SK-N-SH (cell line): Measurements from ENCODE around the gene DYNC1LI2. TPM values are rescaled to one million over a fixed set of nuclear protein-coding genes. Genes with fewer than 3 reads are reported as not detected.
A peak's percentile ranks its signal among the peaks of the same experiment; 100 is the strongest.

ENCODE experiments used
- CTCF ChIA-PET: fragments of 300-600, 350-600 bp; formaldehyde crosslinking; extraction: SDS; loops from one replicate; lab custom pipeline; 2021; lab: Yijun Ruan, JAX
- POLR2A ChIA-PET: fragments of 350-600 bp; sonication (Branson Sonifier 250); formaldehyde crosslinking; extraction: SDS; loops from one replicate; lab custom pipeline; 2020; ENCODE audit warnings: antibody characterized with exemption, inconsistent platforms; lab: Yijun Ruan, JAX
- DNase-seq: peaks from one replicate; pipeline ENCODE4 v3.0.0; 2012
- H2AFZ ChIP-seq: fragments of 200-600 bp; sonication (generic); 2 replicates; pipeline ENCODE4 v1.8.1; 2016; ENCODE audit warnings: antibody characterized with exemption, mild to moderate bottlenecking, low read depth
- H3F3A ChIP-seq: fragments of 200-600 bp; sonication (generic); replicated peaks from 2 replicates; pipeline ENCODE3; 2016; ENCODE audit warnings: antibody characterized with exemption, mild to moderate bottlenecking; ENCODE audit not compliant: insufficient read depth
- H3K27ac ChIP-seq, 2 experiments: fragments of 200-500 bp in 1 of 2; fragments of 200-600 bp in 1 of 2; sonication (Bioruptor generic) in 1 of 2; sonication (generic), shearing (Covaris generic) in 1 of 2; 2 replicates each; pipeline versions ENCODE4 v1.5.1 to v1.6.1; 2014 to 2016; ENCODE audit warnings: low read depth in 2 of 2, inconsistent platforms in 1 of 2, low read length in 1 of 2, mild to moderate bottlenecking in 1 of 2, mixed read lengths in 1 of 2
- H3K27me3 ChIP-seq: fragments of 200-600 bp; sonication (generic), shearing (Covaris generic); 2 replicates; pipeline ENCODE4 v1.6.1; 2016; ENCODE audit warnings: mixed run types; ENCODE audit not compliant: insufficient read depth
- H3K36me3 ChIP-seq, 2 experiments: fragments of 200-500 bp in 1 of 2; fragments of 200-600 bp in 1 of 2; sonication (Bioruptor generic) in 1 of 2; sonication (generic) in 1 of 2; replicated peaks in 1 of 2; 2 replicates each; pipeline versions ENCODE3 to v1.5.1; 2014 to 2016; ENCODE audit warnings: low read length in 1 of 2, mild to moderate bottlenecking in 1 of 2; ENCODE audit not compliant: insufficient read depth in 2 of 2, control insufficient read depth in 1 of 2
- H3K4me1 ChIP-seq, 2 experiments: fragments of 200-500 bp in 1 of 2; fragments of 200-600 bp in 1 of 2; sonication (Bioruptor generic) in 1 of 2; sonication (generic), shearing (Covaris generic) in 1 of 2; 2 replicates each; pipeline versions ENCODE4 v1.5.1 to v1.6.1; 2014 to 2016; ENCODE audit warnings: low read depth in 1 of 2, low read length in 1 of 2, mixed run types in 1 of 2; ENCODE audit not compliant: insufficient read depth in 2 of 2, control insufficient read depth in 1 of 2
- H3K4me2 ChIP-seq: fragments of 200-600 bp; sonication (generic), shearing (Covaris generic); 2 replicates; pipeline ENCODE4 v1.6.1; 2017; ENCODE audit warnings: mixed run types
- H3K4me3 ChIP-seq, 2 experiments: fragments of 200-500 bp in 1 of 2; fragments of 200-600 bp in 1 of 2; sonication (Bioruptor generic) in 1 of 2; sonication (generic), shearing (Covaris generic) in 1 of 2; 2 replicates each; pipeline versions ENCODE4 v1.5.1 to v1.8.1; 2014 to 2016; ENCODE audit warnings: low read depth in 2 of 2, inconsistent platforms in 1 of 2, low read length in 1 of 2, mild to moderate bottlenecking in 1 of 2, mixed read lengths in 1 of 2, moderate library complexity in 1 of 2
- H3K79me2 ChIP-seq: fragments of 200-600 bp; sonication (generic); 2 replicates; pipeline ENCODE4 v1.8.1; 2017; ENCODE audit warnings: mild to moderate bottlenecking; ENCODE audit not compliant: insufficient read depth
- H3K9ac ChIP-seq: fragments of 200-600 bp; sonication (generic); 2 replicates; pipeline ENCODE4 v1.6.1; 2017; ENCODE audit warnings: mixed run types
- H3K9me2 ChIP-seq: fragments of 200-600 bp; sonication (generic); 2 replicates; pipeline ENCODE4 v1.6.1; 2017; ENCODE audit warnings: mixed run types
- H3K9me3 ChIP-seq: fragments of 200-600 bp; sonication (generic); 2 replicates; pipeline ENCODE4 v1.6.1; 2017; ENCODE audit warnings: mixed run types, mild to moderate bottlenecking, moderate library complexity
- H4K20me1 ChIP-seq: fragments of 200-600 bp; sonication (generic); 2 replicates; pipeline ENCODE4 v1.6.1; 2017; ENCODE audit warnings: mild to moderate bottlenecking, mixed run types; ENCODE audit not compliant: insufficient read depth
- CHD2 ChIP-seq: fragments of 150-350 bp; IDR thresholded peaks from 2 replicates; pipeline ENCODE4 v1.6.1; 2018; ENCODE audit warnings: low read length; ENCODE audit not compliant: partially characterized antibody
- CTCF ChIP-seq: fragments of 200-600 bp; sonication (generic); IDR thresholded peaks from 2 replicates; pipeline ENCODE4 v1.6.1; 2017; ENCODE audit warnings: antibody characterized with exemption, mild to moderate bottlenecking, moderate library complexity
- ELF1 ChIP-seq: IDR thresholded peaks from 2 replicates; pipeline ENCODE4 v1.4.0; 2012
- EP300 ChIP-seq, 2 experiments: IDR thresholded peaks; 2 replicates each; pipeline versions ENCODE4 v1.4.0 to v1.6.1; 2012; ENCODE audit warnings: borderline replicate concordance in 1 of 2, low read depth in 1 of 2, low read length in 1 of 2
- EZH2phosphoT487 ChIP-seq: fragments of 200-600 bp; sonication (generic); IDR thresholded peaks from 2 replicates; pipeline ENCODE4 v1.6.1; 2017; ENCODE audit warnings: low read depth, mixed run types, mild to moderate bottlenecking, antibody characterized with exemption, moderate library complexity, borderline replicate concordance
- FOSL2 ChIP-seq: IDR thresholded peaks from 2 replicates; pipeline ENCODE4 v1.4.0; 2012; ENCODE audit warnings: low read depth, mild to moderate bottlenecking, moderate library complexity, borderline replicate concordance
- FOXM1 ChIP-seq: IDR thresholded peaks from 2 replicates; pipeline ENCODE4 v1.4.0; 2012; ENCODE audit warnings: low read depth, mild to moderate bottlenecking
- GATA2 ChIP-seq: sonication (generic); formaldehyde crosslinking; IDR thresholded peaks from 2 replicates; pipeline ENCODE4 v1.5.0; 2020; ENCODE audit warnings: mild to moderate bottlenecking, missing genetic modification reagents
- JUND ChIP-seq: IDR thresholded peaks from 2 replicates; pipeline ENCODE4 v1.4.0; 2012
- MAX ChIP-seq: IDR thresholded peaks from 2 replicates; pipeline ENCODE4 v1.4.0; 2012; ENCODE audit warnings: low read depth
- MXI1 ChIP-seq: IDR thresholded peaks from 2 replicates; pipeline ENCODE4 v1.6.1; 2012; ENCODE audit warnings: mild to moderate bottlenecking, low read depth, low read length, improper control_type of control experiment
- NFIC ChIP-seq: IDR thresholded peaks from 2 replicates; pipeline ENCODE4 v1.4.0; 2012; ENCODE audit warnings: borderline replicate concordance
- PBX3 ChIP-seq: IDR thresholded peaks from 2 replicates; pipeline ENCODE4; 2012
- POLR2AphosphoS5 ChIP-seq: IDR thresholded peaks from 2 replicates; pipeline ENCODE4 v1.6.1; 2012; ENCODE audit warnings: low read depth, low read length
- RAD21 ChIP-seq: IDR thresholded peaks from 2 replicates; pipeline ENCODE4 v1.6.1; 2012; ENCODE audit warnings: mild to moderate bottlenecking, low read length
- REST ChIP-seq: IDR thresholded peaks from 2 replicates; pipeline ENCODE4 v1.6.1; 2012; ENCODE audit warnings: mild to moderate bottlenecking, low read depth, low read length, moderate library complexity
- RXRA ChIP-seq: IDR thresholded peaks from 2 replicates; pipeline ENCODE4 v1.4.0; 2012; ENCODE audit warnings: low read depth, mild to moderate bottlenecking, borderline replicate concordance
- TCF12 ChIP-seq: IDR thresholded peaks from 2 replicates; pipeline ENCODE4 v1.4.0; 2012
- TEAD4 ChIP-seq: IDR thresholded peaks from 2 replicates; pipeline ENCODE4 v1.4.0; 2012; ENCODE audit warnings: mild to moderate bottlenecking, borderline replicate concordance; ENCODE audit not compliant: insufficient read depth
- USF2 ChIP-seq: fragments of 150-350 bp; IDR thresholded peaks from 2 replicates; pipeline ENCODE4 v1.6.1; 2017; ENCODE audit warnings: antibody characterized with exemption, low read length, low read depth, borderline replicate concordance
- ZBTB33 ChIP-seq: IDR thresholded peaks from 2 replicates; pipeline ENCODE4 v1.4.0; 2012; ENCODE audit warnings: low read depth, borderline replicate concordance
- WGBS: methylation state at CpG from one replicate; pipeline ENCODE4 v1.1.6; 2017; ENCODE audit warnings: low lambda C conversion rate; 5-methylcytosine and 5-hydroxymethylcytosine counted together
- polyA plus RNA-seq, 3 experiments: library from polyadenylated mRNA; depleted of rRNA; stranded (reverse); fragments of >200 nt; gene quantifications; 2 replicates each; pipeline ENCODE4 v1.2.3, GENCODE V29; 2012
- TF ChIP-seq, protein P1 (sequence below): IDR thresholded peaks from 2 replicates; pipeline ENCODE4 v1.4.0; 2012; ENCODE audit warnings: low read depth, borderline replicate concordance

The DYNC1LI2 gene
- polyA plus RNA-seq, 1 of the 3 experiments (the other 2 are of a cell fraction), result 33.1 TPM

GRCh38 chr16:66703406-66704215 is 47.8 kb downstream of the DYNC1LI2 start:
- 38% methylated on average over 9 of the region's 9 CpGs for WGBS
- H3K4me3 ChIP-seq, result no peak overlapping the region
- DNase-seq, result peak; percentile 78
- H3F3A ChIP-seq, result peaks cover 6% of the 10 kb centered on the region
- H3K4me2 ChIP-seq, result no peak overlapping the region
- no peaks in the 10 kb centered on the region for H4K20me1 ChIP-seq
- ChIA-PET POLR2A (no interaction called here), CTCF (interaction anchor here (1.2 kb wide), 2 partner anchors 95 to 164 kb away, joined by 4 to 5 read pairs; no protein-coding TSS in a partner anchor)
- H3K4me1 ChIP-seq, result peaks cover 0 to 11% of the 10 kb centered on the region in 2 experiments; a peak in 1 of 4 replicates
- H3K36me3 ChIP-seq, result no peaks in the 10 kb centered on the region
- H3K9ac ChIP-seq, result no peak overlapping the region
- no peaks in the 10 kb centered on the region for H3K9me2 ChIP-seq
- no peaks in the 10 kb centered on the region for H3K79me2 ChIP-seq
- peak overlapping the region; percentile 36; the same call in 1 of the 2 replicates for H2AFZ ChIP-seq
- H3K27ac ChIP-seq, result peak overlapping the region; percentile 14 to 44; a peak in 3 of 4 replicates
- no peaks in the 10 kb centered on the region for H3K27me3 ChIP-seq
- H3K9me3 ChIP-seq, result no peaks in the 10 kb centered on the region
- TF ChIP-seq MAX (no peak), EP300 (IDR thresholded peaks at IDR 0.05; ENCODE audit: borderline replicate concordance in 1 of 2, low read depth in 1 of 2, low read length in 1 of 2) (peak in 1 of 2 experiments; percentile 79; a peak in 2 of 4 replicates), PBX3 (no peak), RAD21 (no peak), FOSL2 (no peak), RXRA (no peak), POLR2AphosphoS5 (no peak), MXI1 (no peak), USF2 (no peak), NFIC (no peak), TCF12 (peak; percentile 36; the same call in 1 of the 2 replicates), EZH2phosphoT487 (no peak), JUND (no peak), TEAD4 (no peak), GATA2 (CRISPR knock-in tag) (peak; percentile 89), ELF1 (no peak), CHD2 (no peak), ZBTB33 (no peak), REST (no peak), FOXM1 (no peak), CTCF (no peak)
- TF ChIP-seq, protein P1, sequence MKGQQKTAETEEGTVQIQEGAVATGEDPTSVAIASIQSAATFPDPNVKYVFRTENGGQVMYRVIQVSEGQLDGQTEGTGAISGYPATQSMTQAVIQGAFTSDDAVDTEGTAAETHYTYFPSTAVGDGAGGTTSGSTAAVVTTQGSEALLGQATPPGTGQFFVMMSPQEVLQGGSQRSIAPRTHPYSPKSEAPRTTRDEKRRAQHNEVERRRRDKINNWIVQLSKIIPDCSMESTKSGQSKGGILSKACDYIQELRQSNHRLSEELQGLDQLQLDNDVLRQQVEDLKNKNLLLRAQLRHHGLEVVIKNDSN, result no peak
